Stimulated activated CD8-positive, alpha-beta memory T cell treated with anti-CD3 and anti-CD28 coated beads, Interleukin-4, amount 100 ng/mL, for 48 hours (primary cell): Measurements from ENCODE around the gene ZSCAN30.
"Not testable (repeated sequence)": the region's sequence is repeated elsewhere in the genome, so short reads cannot be mapped to it uniquely, and the experiment has no call there.

Source experiments
- DNase-seq: peaks from one replicate; pipeline ENCODE4 v3.0.0-alpha.2; 2020

ZSCAN30 gene

DNA sequence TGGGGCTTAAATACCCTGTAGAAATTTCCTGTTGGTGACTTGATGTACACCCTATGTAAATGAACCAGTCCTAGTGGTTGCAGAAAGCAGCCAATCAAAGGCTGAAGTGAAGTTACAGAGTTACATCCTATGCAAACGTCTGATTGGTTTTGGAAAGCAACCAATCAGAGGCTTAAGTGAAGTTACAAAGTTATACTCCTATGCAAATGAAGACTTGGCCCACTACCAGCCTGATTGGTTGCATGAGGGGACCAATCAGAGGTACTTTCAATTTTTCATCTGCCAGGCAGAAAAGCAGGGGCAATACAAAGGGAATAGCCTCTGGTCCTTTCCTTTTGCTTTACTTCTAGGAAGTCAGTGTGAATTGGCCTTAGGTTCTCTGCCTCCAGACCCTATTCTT, 62.8 kb downstream of the ZSCAN30 start:
- DNase-seq: no peak

DNA sequence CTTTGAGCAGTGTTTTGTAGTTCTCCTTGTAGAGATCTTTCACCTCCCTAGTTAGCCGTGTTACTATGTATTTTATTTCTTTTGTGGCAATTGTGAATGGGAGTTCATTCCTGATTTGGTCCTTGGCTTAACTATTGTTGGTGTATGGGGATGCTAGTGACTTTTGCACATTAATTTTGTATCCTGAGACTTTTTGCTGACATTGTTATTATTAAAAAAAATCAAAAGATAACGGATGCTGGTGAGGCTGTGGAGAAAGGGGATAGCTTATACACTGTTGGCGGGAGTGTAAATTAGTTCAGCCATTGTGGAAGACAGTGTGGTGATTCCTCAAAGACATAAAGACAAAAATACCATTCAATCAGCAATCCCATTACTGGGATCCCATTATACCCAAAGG, 66.2 kb downstream of the ZSCAN30 start:
- no peak for DNase-seq

DNA sequence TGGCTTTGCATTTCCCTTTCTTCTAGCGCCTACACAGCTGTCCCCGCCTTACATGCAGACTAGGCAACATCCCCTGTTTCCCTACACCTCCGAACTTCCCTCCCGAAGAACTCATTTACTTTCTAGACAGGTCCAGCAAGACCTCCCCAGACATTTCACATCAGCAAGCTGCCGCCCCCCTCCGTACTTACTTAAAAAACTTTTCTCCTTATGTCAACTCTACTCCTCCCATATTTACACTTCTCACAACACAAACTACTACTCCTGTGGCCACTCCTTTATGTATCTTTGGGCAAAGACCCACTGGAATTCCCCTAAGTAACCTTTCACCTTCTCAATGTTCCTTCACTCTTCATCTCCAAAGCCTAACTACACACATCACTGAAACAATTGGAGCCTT, 69.6 kb downstream of the ZSCAN30 start:
- DNase-seq: no peak

- not testable (repeated sequence) for DNase-seq
Observed at GRCh38 chr18:35219331-35219730, 70.7 kb downstream of the ZSCAN30 start.

GRCh38 chr18:35216611-35217010, 73.4 kb downstream of the ZSCAN30 start:
- DNase-seq: not testable (repeated sequence)

DNA sequence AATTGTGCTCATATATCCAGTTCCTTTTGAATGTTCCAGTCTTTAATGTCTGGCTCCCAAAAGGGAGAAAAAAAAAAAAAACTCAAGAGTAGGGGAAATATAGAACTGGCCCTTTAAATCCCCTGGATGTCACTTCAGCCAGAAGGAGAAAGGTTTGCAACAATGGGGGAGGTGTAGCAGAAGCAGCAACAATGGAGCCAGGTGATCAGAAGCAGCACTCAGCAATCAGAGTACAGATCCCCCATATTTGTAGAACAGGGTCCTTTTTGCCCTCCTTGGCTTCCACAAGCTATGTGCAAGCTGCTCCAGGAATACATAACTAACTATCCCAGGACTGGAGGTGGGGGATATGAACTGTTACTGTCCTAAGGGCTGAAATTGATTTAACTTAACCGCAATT, 75.0 kb downstream of the ZSCAN30 start:
- DNase-seq: no peak

GRCh38 chr18:35205746-35206458, 84.1 kb downstream of the ZSCAN30 start:
- DNase-seq: not testable (repeated sequence)

DNA sequence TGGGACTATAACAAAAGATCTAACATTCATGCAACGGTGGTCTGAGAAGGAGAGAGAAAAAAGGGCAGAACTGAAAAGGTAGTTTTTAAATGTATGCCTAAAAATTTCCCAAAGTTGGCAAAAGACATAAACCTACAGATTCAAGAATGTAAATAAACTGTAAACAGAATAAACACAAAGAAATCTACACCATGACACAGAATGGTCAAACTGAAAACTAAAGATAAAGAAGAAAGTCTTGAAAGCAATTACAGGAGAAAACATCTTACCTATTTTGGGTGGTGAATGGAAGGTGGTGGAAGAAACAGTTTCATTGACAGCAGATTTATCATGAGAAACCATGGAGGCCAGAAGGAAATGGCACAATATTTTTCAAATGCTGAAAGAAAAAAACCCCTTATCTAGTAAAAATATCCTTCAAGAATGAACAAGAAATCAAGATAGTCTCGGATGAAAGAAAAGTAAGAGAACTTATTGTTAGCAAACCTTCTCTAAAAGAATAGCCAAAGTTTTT, 84.8 kb downstream of the ZSCAN30 start:
- no peak for DNase-seq

DNA sequence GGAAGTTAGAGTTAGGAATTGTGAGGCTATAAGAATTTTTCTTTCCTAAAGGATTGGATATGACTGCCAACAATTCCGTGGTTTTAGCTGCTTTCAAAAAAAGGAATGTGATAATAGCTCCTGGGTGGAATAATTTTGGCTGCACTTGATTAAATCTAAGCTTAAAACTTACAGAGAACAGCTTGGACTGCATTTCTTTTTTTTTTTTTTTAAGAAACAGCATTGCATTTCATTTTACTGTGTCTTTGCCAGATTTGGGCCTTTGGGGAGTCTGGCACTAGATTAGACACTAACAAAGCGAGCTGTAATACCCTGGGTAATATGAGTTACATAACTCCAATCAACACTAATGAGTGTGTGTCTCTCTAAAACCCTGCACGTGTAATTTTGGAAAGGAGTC, 87.0 kb downstream of the ZSCAN30 start:
- DNase-seq: no peak

- DNase-seq: no peak
Observed at GRCh38 chr18:35201256-35201931, 88.6 kb downstream of the ZSCAN30 start.
